Measurements from ENCODE around the gene MAML3. TPM values are rescaled to one million over a fixed set of nuclear protein-coding genes. Genes with fewer than 3 reads are reported as not detected.

The MAML3 gene
- total RNA-seq, 2 donors from 2014 or later, result 29.2 to 32.2 TPM

GRCh38 chr4:139958739-139959098 is 195.3 kb downstream of the MAML3 start:
- H3K36me3 Mint-ChIP-seq (ENCODE audit: low read depth), result no peaks in the 10 kb centered on the region
- H3K36me3 ChIP-seq (ENCODE audit: control insufficient read depth, insufficient read depth, low read length), result peaks cover 3% of the 10 kb centered on the region
- no peaks in the 10 kb centered on the region for H3K9me3 ChIP-seq (ENCODE audit: control insufficient read depth, low read length)

GRCh38 chr4:139957986-139958738 is 195.8 kb downstream of the MAML3 start:
- Mint-ChIP-seq H3K4me1 (peaks cover 37% of the 10 kb centered on the region), H3K36me3 (ENCODE audit: low read depth) (no peaks in the 10 kb centered on the region), H3K4me3 (no peak overlapping the region), H3K9me3 (no peaks in the 10 kb centered on the region), H3K27me3 (ENCODE audit: insufficient read depth) (no peaks in the 10 kb centered on the region), H3K27ac (no peak overlapping the region)
- Histone ChIP-seq H3K9ac (ENCODE audit: extremely low read depth, low read length, poor library complexity, severe bottlenecking) (no peak overlapping the region), H3K4me1 (ENCODE audit: control insufficient read depth, insufficient read depth, low read length) (peaks cover 13% of the 10 kb centered on the region), H3K36me3 (ENCODE audit: control insufficient read depth, insufficient read depth, low read length) (peaks cover 3% of the 10 kb centered on the region), H3K9me3 (ENCODE audit: control insufficient read depth, low read length) (no peaks in the 10 kb centered on the region), H3K4me3 (ENCODE audit: low read length) (no peak overlapping the region), H3K27me3 (ENCODE audit: control insufficient read depth, insufficient read depth, low read length, poor library complexity, severe bottlenecking) (no peaks in the 10 kb centered on the region), H3K27ac (ENCODE audit: low read depth, low read length) (no peak overlapping the region)
- DNase-seq, result no peak
- no peak for TF ChIP-seq CTCF (conservative IDR thresholded peaks at IDR 0.05)
- 93 to 96% methylated on average over 3 to 4 of the region's 4 CpGs for WGBS, 2 experiments (ENCODE audit: insufficient coverage in 1 of 2, insufficient read length in 1 of 2)

More at GRCh38 chr4:139958739-139959098, 195.3 kb downstream of the MAML3 start:
- no peak overlapping the region for H3K27ac Mint-ChIP-seq
- H3K4me1 Mint-ChIP-seq, result peaks cover 37% of the 10 kb centered on the region
- peaks cover 13% of the 10 kb centered on the region for H3K4me1 ChIP-seq (ENCODE audit: control insufficient read depth, insufficient read depth, low read length)
- H3K4me3 Mint-ChIP-seq, result no peak overlapping the region
- H3K27me3 Mint-ChIP-seq (ENCODE audit: insufficient read depth), result no peaks in the 10 kb centered on the region
- H3K4me3 ChIP-seq (ENCODE audit: low read length), result no peak overlapping the region
- TF ChIP-seq CTCF (conservative IDR thresholded peaks at IDR 0.05), result no peak
- H3K9ac ChIP-seq (ENCODE audit: extremely low read depth, low read length, poor library complexity, severe bottlenecking), result no peak overlapping the region
- WGBS, 2 experiments (ENCODE audit: insufficient coverage in 1 of 2, insufficient read length in 1 of 2), result 97% methylated on average over 2 of the region's 3 CpGs; no CpG with 5 or more reads in 1 of the 2 experiments
- no peak for DNase-seq
- no peaks in the 10 kb centered on the region for H3K9me3 Mint-ChIP-seq
- no peak overlapping the region for H3K27ac ChIP-seq (ENCODE audit: low read depth, low read length)
- no peaks in the 10 kb centered on the region for H3K27me3 ChIP-seq (ENCODE audit: control insufficient read depth, insufficient read depth, low read length, poor library complexity, severe bottlenecking)

- H3K27ac ChIP-seq (ENCODE audit: low read depth, low read length), result no peak overlapping the region
- no peak overlapping the region for H3K27ac Mint-ChIP-seq
- H3K36me3 Mint-ChIP-seq (ENCODE audit: low read depth), result peaks cover 8% of the 10 kb centered on the region
- no peaks in the 10 kb centered on the region for H3K27me3 ChIP-seq (ENCODE audit: control insufficient read depth, insufficient read depth, low read length, poor library complexity, severe bottlenecking)
- no peak overlapping the region for H3K4me3 Mint-ChIP-seq
- no peaks in the 10 kb centered on the region for H3K9me3 Mint-ChIP-seq
- no peak overlapping the region for H3K9ac ChIP-seq (ENCODE audit: extremely low read depth, low read length, poor library complexity, severe bottlenecking)
- no peaks in the 10 kb centered on the region for H3K27me3 Mint-ChIP-seq (ENCODE audit: insufficient read depth)
- no peak overlapping the region for H3K4me3 ChIP-seq (ENCODE audit: low read length)
- H3K4me1 Mint-ChIP-seq, result peaks cover 37% of the 10 kb centered on the region
- no peak for TF ChIP-seq CTCF (conservative IDR thresholded peaks at IDR 0.05)
- H3K4me1 ChIP-seq (ENCODE audit: control insufficient read depth, insufficient read depth, low read length), result peaks cover 13% of the 10 kb centered on the region
- DNase-seq, result no peak
- peaks cover 9% of the 10 kb centered on the region for H3K9me3 ChIP-seq (ENCODE audit: control insufficient read depth, low read length)
- WGBS, 2 experiments (ENCODE audit: insufficient coverage in 1 of 2, insufficient read length in 1 of 2), result 94 to 100% methylated on average over 1 to 2 of the region's 2 CpGs
- peaks cover 3% of the 10 kb centered on the region for H3K36me3 ChIP-seq (ENCODE audit: control insufficient read depth, insufficient read depth, low read length)
Measured at GRCh38 chr4:139957065-139957464, 196.9 kb downstream of the MAML3 start.
